Stimulated activated CD8-positive, alpha-beta memory T cell treated with anti-CD3 and anti-CD28 coated beads, Interleukin-2, amount 100 ng/mL, for 48 hours (primary cell): Measurements from ENCODE around the gene CRCP.
"Not testable (repeated sequence)": the region's sequence is repeated elsewhere in the genome, so short reads cannot be mapped to it uniquely, and the experiment has no call there.

Experiments
- DNase-seq, 2 donors: peaks; one replicate each; pipeline ENCODE4 v3.0.0-alpha.2; 2020; ENCODE audit warnings: low read depth in 2 of 2

The CRCP gene

GRCh38 chr7:66108410-66108809 is 6.2 kb upstream of the CRCP start:
- not testable (repeated sequence) for DNase-seq

- no peak for DNase-seq
These were observed 3.8 kb upstream of the CRCP start for GRCh38 chr7:66110856-66111255.

GRCh38 chr7:66116680-66117420 is 2.2 kb downstream of the CRCP start:
- not testable (repeated sequence) for DNase-seq

- no peak for DNase-seq
These were observed 4.0 kb downstream of the CRCP start for GRCh38 chr7:66118603-66119002.

- DNase-seq = no peak
These were observed 4.7 kb downstream of the CRCP start for GRCh38 chr7:66119245-66119850.

- DNase-seq = no peak
These were observed 8.5 kb downstream of the CRCP start for GRCh38 chr7:66123175-66123528.

- DNase-seq = not testable (repeated sequence)
These were observed 9.9 kb downstream of the CRCP start for GRCh38 chr7:66124569-66124861.

- no peak for DNase-seq
These were observed 10.5 kb downstream of the CRCP start for GRCh38 chr7:66125052-66125694.

- not testable (repeated sequence) for DNase-seq
These were observed 11.2 kb downstream of the CRCP start for GRCh38 chr7:66125781-66126352.

- DNase-seq = not testable (repeated sequence)
These were observed 12.5 kb downstream of the CRCP start for GRCh38 chr7:66127172-66127571.

- no peak for DNase-seq
These were observed 24.5 kb downstream of the CRCP start for GRCh38 chr7:66138994-66139752.

- DNase-seq = no peak
These were observed 26.3 kb downstream of the CRCP start for GRCh38 chr7:66140924-66141323.

GRCh38 chr7:66142334-66142733 is 27.7 kb downstream of the CRCP start:
- no peak for DNase-seq

- DNase-seq = no peak
These were observed 28.3 kb downstream of the CRCP start for GRCh38 chr7:66142996-66143395.

GRCh38 chr7:66143876-66144332 is 29.3 kb downstream of the CRCP start:
- DNase-seq = no peak

- no peak for DNase-seq
These were observed 30.9 kb downstream of the CRCP start for GRCh38 chr7:66145400-66146104.

GRCh38 chr7:66146701-66147100 is 32.1 kb downstream of the CRCP start:
- DNase-seq = no peak

- not testable (repeated sequence) for DNase-seq
These were observed 33.0 kb downstream of the CRCP start for GRCh38 chr7:66147657-66148056.

GRCh38 chr7:66150471-66150870 is 35.8 kb downstream of the CRCP start:
- no peak for DNase-seq

- no peak for DNase-seq
These were observed 37.9 kb downstream of the CRCP start for GRCh38 chr7:66152371-66153191.

- DNase-seq = no peak
These were observed 39.0 kb downstream of the CRCP start for GRCh38 chr7:66153691-66154090.
